ENCODE data around the gene PGM3.

DNA sequence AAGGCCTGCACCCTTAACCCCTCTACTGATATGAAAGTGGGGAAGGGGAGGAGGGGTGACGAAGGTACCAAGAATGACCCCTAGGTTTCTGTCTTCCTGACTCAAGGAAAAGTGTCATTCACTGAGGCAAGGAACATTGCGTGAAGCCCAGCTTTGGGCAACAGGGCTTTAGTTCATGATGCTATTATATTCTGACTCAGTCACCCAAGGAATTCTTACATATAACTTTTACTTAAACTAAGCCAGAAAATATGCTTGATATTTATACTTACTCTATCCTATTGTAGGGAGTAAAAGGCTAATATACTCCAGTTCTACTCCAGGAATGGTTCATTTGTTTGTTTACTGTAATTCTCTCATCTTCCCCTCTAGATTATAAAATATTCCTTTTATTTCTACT is 65.1 kb downstream of the PGM3 start:
- TF ChIP-seq NPAS2 (CRISPR knock-in tag; IDR thresholded peaks at IDR 0.05; ENCODE audit: borderline replicate concordance) = no peak
- no peak for TF ChIP-seq CTCF (IDR thresholded peaks at IDR 0.05)
- no peak for TF ChIP-seq MAFK (IDR thresholded peaks at IDR 0.05; ENCODE audit: partially characterized antibody)
- TF ChIP-seq, protein P1, sequence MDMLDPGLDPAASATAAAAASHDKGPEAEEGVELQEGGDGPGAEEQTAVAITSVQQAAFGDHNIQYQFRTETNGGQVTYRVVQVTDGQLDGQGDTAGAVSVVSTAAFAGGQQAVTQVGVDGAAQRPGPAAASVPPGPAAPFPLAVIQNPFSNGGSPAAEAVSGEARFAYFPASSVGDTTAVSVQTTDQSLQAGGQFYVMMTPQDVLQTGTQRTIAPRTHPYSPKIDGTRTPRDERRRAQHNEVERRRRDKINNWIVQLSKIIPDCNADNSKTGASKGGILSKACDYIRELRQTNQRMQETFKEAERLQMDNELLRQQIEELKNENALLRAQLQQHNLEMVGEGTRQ (IDR thresholded peaks at IDR 0.05) = no peak
- TF ChIP-seq JUNB (IDR thresholded peaks at IDR 0.05) = no peak
- TF ChIP-seq POLR2A (IDR thresholded peaks at IDR 0.05; ENCODE audit: low read length) = no peak
- TF ChIP-seq RFX5 (IDR thresholded peaks at IDR 0.05) = no peak
- no peak for TF ChIP-seq CEBPB (IDR thresholded peaks at IDR 0.05)
- no peak for TF ChIP-seq CHD4 (IDR thresholded peaks at IDR 0.05; ENCODE audit: borderline replicate concordance)
- no peak for TF ChIP-seq SMC3 (IDR thresholded peaks at IDR 0.05)
